Naive B cell (primary cell): ENCODE results near the gene AIG1. TPM values are rescaled to one million over a fixed set of nuclear protein-coding genes. Genes with fewer than 3 reads are reported as not detected.
A peak's percentile ranks its signal among the peaks of the same experiment; 100 is the strongest.
"Not testable (repeated sequence)": the region's sequence is repeated elsewhere in the genome, so short reads cannot be mapped to it uniquely, and the experiment has no call there.

ENCODE experiments used
- ATAC-seq, 2 donors: fragments of 150-1000 bp; cut with Tn5 transposase; 2 replicates each; pipeline ENCODE4 v1.10.0; 2021; ENCODE audit warnings: low read depth in 2 of 2, mild to moderate bottlenecking in 2 of 2, moderate library complexity in 2 of 2
- DNase-seq: peaks from one replicate; pipeline ENCODE4 v3.0.0; 2022
- H3K27ac Mint-ChIP-seq, 6 donors: one replicate each; pipeline ENCODE4 v1.8.0; 2020 to 2022; ENCODE audit warnings: mild to moderate bottlenecking in 6 of 6, mixed read lengths in 6 of 6, moderate library complexity in 5 of 6, inconsistent platforms in 2 of 6
- H3K27me3 Mint-ChIP-seq, 3 donors: one replicate each; pipeline ENCODE4 v1.8.0; 2021 to 2022; ENCODE audit warnings: mixed read lengths in 3 of 3, mild to moderate bottlenecking in 1 of 3
- H3K36me3 Mint-ChIP-seq, 2 donors: one replicate each; pipeline ENCODE4 v1.8.0; 2020 to 2022; ENCODE audit warnings: mixed read lengths in 2 of 2, inconsistent platforms in 1 of 2, mild to moderate bottlenecking in 1 of 2
- H3K4me1 Mint-ChIP-seq, 3 donors: one replicate each; pipeline ENCODE4 v1.8.0; 2020 to 2022; ENCODE audit warnings: mixed read lengths in 3 of 3, inconsistent platforms in 1 of 3, mild to moderate bottlenecking in 1 of 3, moderate library complexity in 1 of 3
- H3K4me3 Mint-ChIP-seq, 8 donors: one replicate each; pipeline ENCODE4 v1.8.0; 2020 to 2022; ENCODE audit warnings: mild to moderate bottlenecking in 8 of 8, mixed read lengths in 8 of 8, moderate library complexity in 8 of 8, inconsistent platforms in 2 of 8
- H3K9me3 Mint-ChIP-seq, 7 donors: one replicate each; pipeline ENCODE4 v1.8.0; 2020 to 2022; ENCODE audit warnings: mixed read lengths in 7 of 7, mild to moderate bottlenecking in 5 of 7, inconsistent platforms in 2 of 7, moderate library complexity in 1 of 7
- polyA plus RNA-seq, 6 donors: library from polyadenylated mRNA; unstranded; fragments of 300-500 nt; fragmentation: Illumina TruSeq; gene quantifications; one replicate each; pipeline ENCODE4 v1.2.3, GENCODE V29; 2021; ENCODE audit warnings: low read depth in 6 of 6

The AIG1 gene
- polyA plus RNA-seq, 6 donors from 2014 or later = 8.2 to 14.7 (median 12.3) TPM

DNA sequence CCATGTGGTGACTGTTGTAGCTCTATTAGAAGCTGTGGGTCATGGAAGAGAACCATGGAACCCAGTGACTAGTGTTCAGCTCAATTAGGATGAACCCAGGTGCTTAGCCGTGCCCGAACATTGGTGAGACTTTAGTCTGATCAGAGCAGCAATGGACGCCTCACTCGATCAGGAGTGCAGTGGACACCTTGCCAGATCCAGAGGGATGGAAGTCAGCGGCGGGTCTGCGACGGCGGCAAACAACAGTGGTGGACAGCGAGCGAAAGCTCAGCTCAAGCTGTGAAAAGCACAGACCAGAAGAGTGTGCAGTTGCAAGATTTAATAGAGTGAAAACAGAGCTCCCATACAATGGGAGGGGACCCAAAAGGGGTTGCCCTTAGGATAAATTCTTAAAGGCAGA is 26.6 kb downstream of the AIG1 start:
- H3K4me3 Mint-ChIP-seq, H3K27ac Mint-ChIP-seq, H3K36me3 Mint-ChIP-seq, DNase-seq, H3K27me3 Mint-ChIP-seq, H3K4me1 Mint-ChIP-seq, ATAC-seq, H3K9me3 Mint-ChIP-seq: not testable (repeated sequence)

DNA sequence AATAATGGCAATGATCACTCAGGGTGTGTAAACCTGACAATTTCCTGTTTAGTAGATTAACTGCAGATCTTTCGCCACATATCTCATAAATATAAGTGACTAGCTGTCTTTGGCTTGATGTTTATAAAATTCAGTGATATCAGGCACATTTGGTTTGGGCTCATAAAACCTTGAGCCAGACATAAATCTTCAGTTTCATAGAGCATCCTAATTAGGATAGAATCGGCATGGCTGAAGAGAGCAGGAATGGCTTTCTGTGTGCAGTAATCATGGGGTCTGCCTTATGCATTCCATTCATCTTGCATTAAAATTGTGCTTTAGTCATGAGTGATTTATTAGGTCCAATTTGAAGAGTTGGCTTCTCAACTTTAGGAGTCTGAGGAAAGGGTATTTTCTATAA is 27.2 kb downstream of the AIG1 start:
- Mint-ChIP-seq H3K27ac (no peak overlapping the region), H3K9me3 (peaks cover 0 to 4% (median 0%) of the 10 kb centered on the region in 7 donors), H3K4me1 (peaks cover 0 to 5% (median 0%) of the 10 kb centered on the region in 3 donors), H3K4me3 (no peak overlapping the region), H3K27me3 (no peaks in the 10 kb centered on the region), H3K36me3 (peaks cover 0 to 6% of the 10 kb centered on the region in 2 donors)
- no peak for ATAC-seq
- DNase-seq = no peak

DNA sequence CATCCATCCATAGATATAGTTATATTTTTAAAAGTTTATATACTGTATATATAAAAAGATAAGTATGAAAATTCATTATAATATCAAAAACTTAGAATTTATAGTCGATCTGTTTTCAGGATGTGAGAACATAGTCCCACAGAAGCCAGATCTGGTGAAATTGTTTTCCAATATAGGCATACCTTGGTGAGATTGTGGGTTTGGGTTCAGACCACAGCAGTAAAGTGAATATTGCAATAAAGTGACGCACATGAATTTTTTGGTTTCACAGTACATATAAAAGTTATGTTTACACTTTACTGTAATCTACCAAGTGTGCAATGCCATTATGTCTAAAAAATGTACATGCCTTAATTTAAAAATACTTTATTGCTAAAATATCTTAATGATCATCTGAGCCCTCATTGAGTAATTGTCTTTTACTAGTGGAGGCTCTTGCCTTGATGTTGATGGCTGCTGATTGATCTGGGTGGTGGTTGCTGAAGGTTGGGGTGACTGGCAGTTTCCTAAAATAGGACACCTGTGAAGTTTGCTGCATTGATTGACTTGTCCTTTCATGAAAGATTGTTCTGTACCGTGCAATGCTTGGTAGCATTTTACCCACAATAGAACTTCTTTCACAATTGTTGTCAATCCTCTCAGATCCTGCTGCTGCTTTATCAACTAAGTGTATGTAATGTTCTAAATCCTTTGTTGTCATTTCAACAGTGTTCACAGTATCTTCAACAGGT is 29.8 kb downstream of the AIG1 start:
- H3K27ac Mint-ChIP-seq = no peak overlapping the region

DNA sequence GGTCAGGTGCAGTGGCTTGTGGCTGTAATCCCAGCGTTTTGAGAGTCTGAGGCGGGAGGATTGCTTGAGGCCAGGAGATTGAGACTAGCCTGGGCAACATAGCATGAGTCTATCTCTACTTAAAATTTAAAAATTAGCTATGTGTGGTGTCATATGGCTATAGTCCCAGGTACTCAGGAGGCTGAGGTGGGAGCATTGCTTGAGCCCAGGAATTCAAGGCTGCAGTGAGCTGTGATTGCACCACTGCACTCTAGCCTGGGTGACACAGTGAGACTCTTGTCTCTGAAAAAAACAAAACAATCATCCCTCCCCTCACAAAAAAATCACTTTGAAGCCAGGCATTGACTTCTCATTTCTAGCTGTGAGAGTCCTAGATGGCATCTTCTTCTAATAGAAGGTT is 32.1 kb downstream of the AIG1 start:
- Mint-ChIP-seq H3K36me3 (no peaks in the 10 kb centered on the region), H3K4me3 (no peak overlapping the region), H3K27ac (peak overlapping the region in 1 of 6 donors; percentile 5), H3K9me3 (no peaks in the 10 kb centered on the region), H3K27me3 (no peaks in the 10 kb centered on the region), H3K4me1 (peaks cover 0 to 4% (median 0%) of the 10 kb centered on the region in 3 donors)
- DNase-seq (no peak), ATAC-seq (no peak)

More for the DNA sequence above, 29.8 kb downstream of the AIG1 start:
- no peak for DNase-seq
- H3K4me3 Mint-ChIP-seq = no peak overlapping the region
- no peaks in the 10 kb centered on the region for H3K27me3 Mint-ChIP-seq
- H3K36me3 Mint-ChIP-seq = peaks cover 0 to 6% of the 10 kb centered on the region in 2 donors
- no peak for ATAC-seq
- H3K4me1 Mint-ChIP-seq = peaks cover 0 to 5% (median 0%) of the 10 kb centered on the region in 3 donors
- peaks cover 0 to 4% (median 0%) of the 10 kb centered on the region in 7 donors for H3K9me3 Mint-ChIP-seq

DNA sequence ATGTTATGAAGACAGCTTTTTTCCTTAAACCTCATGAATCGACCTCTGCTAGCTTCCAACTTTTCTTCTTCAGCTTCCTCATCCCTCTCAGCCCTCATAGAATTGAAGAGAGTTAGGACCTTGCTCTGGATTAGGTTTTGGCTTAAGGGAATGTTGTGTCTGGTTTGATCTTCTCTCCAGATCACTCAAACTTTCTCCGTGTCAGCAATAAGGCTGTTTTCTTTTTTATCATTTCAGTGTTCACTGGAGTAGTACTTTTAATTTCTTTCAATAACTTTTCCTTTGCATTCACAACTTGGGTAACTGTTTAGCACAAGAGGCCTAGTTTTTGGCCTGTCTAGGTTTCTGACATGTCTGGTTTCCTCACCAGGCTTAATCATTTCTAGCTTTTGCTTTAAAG is 32.6 kb downstream of the AIG1 start:
- Mint-ChIP-seq H3K4me1 (peaks cover 0 to 4% (median 0%) of the 10 kb centered on the region in 3 donors), H3K27me3 (no peaks in the 10 kb centered on the region), H3K9me3 (no peaks in the 10 kb centered on the region), H3K36me3 (no peaks in the 10 kb centered on the region), H3K27ac (peak overlapping the region in 2 of 6 donors; percentile 56 to 73), H3K4me3 (no peak overlapping the region)
- ATAC-seq (no peak), DNase-seq (no peak)

DNA sequence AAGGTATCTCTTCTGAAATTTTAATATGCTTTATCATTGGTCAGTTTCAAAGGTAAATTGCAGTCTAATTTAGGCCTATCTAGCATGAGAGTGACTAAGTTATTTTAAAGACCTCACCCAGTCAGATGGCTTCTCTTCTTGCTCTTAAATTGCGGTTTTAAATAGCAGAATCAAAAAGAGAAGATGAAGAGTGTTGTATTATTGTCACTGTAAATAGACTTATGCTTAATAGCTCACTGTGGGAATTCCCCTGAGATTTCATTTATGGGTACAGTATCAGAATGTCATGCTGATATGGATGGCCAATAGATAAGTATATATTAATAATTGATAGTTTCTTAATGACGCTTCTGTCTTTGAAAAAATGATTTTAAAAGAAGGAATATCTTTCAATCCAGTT is 35.7 kb downstream of the AIG1 start:
- ATAC-seq = no peak
- no peak for DNase-seq
- no peak overlapping the region for H3K4me3 Mint-ChIP-seq
- no peaks in the 10 kb centered on the region for H3K36me3 Mint-ChIP-seq
- peaks cover 0 to 4% (median 0%) of the 10 kb centered on the region in 3 donors for H3K4me1 Mint-ChIP-seq
- H3K27me3 Mint-ChIP-seq = no peaks in the 10 kb centered on the region
- no peak overlapping the region for H3K27ac Mint-ChIP-seq
- no peaks in the 10 kb centered on the region for H3K9me3 Mint-ChIP-seq

DNA sequence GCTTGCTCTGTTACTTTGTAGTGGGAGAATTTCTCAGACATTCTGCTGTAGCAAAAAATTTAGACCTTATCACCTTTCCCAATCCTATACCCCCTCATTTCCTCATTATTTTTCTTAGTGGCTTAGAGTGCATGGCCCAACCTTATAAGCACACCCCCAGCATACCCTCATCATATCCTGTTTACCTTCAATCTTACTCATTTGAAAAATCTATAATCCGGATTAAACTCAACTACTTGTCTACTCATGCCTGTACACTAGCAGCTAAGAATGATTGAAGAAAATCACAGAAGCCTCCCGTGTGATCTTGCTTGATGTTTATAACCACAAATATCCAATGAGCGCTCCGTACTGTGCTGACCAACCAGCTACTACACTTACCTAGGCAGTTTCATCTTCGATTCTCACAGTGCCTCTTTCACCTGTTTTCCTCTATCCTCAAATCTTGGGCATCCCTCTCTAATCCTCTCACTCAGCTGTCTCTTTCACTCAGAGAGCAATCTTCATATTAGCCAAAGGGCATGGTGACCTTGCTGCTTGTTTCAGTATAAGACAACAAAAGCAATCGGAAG is 36.6 kb downstream of the AIG1 start:
- Mint-ChIP-seq H3K9me3 (no peaks in the 10 kb centered on the region), H3K4me1 (peaks cover 0 to 4% (median 0%) of the 10 kb centered on the region in 3 donors), H3K4me3 (no peak overlapping the region), H3K36me3 (no peaks in the 10 kb centered on the region), H3K27ac (no peak overlapping the region), H3K27me3 (no peaks in the 10 kb centered on the region)
- ATAC-seq (no peak), DNase-seq (no peak)

DNA sequence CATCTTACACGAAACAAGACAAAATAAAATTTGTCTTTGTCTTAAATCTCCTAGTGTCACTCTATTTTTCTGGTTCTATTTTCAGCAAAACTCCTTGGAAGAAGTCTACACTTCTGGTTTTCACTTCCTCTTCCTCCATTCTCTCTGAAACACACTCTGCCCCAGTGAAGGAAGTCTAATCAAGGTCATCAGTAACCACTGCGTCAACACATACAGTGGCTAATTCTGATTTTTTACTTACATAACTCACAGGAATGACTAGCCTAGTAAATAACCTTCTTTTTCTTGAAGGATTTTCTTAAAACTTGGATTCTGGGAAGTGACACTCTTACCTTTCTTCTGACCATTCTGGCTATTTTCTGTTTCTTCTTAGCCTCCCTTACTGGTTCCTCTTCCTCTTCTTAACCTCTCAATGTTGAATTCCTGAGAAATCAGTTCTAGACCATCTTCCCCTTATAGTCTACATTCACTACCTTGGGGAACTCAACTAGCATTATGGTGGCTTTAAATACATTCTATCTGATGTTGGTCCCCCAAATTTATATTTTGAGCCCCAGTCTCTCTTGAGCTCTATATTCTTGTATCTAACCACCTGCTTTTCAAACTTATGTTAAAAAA is 37.5 kb downstream of the AIG1 start:
- Mint-ChIP-seq H3K36me3 (no peaks in the 10 kb centered on the region), H3K27ac (no peak overlapping the region), H3K9me3 (peaks cover 0 to 2% (median 0%) of the 10 kb centered on the region in 7 donors), H3K27me3 (no peaks in the 10 kb centered on the region), H3K4me3 (no peak overlapping the region), H3K4me1 (peaks cover 0 to 4% (median 0%) of the 10 kb centered on the region in 3 donors)
- peak; percentile 40 for DNase-seq
- ATAC-seq = peak; percentile 97 to 98

DNA sequence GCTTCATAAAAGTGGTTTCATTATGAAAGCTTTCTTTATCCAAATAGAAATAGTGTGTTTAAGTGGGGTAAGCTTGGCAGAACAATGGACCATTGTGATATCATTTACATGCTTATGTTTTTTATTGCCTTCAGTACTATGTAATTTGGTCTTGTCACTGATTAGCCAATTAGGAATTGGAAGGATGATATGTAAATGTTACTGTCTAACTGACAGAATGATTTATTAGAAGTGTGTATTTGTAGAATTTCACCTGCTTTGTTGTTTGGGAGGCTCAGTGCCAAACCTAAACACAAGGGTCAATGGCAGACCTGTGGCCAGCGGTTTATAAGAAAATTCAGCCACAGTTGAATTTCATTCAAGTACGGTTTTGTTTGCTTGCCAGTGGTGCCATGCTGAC is 39.0 kb downstream of the AIG1 start:
- no peaks in the 10 kb centered on the region for H3K36me3 Mint-ChIP-seq
- no peak overlapping the region for H3K27ac Mint-ChIP-seq
- no peak overlapping the region for H3K4me3 Mint-ChIP-seq
- DNase-seq (no peak), ATAC-seq (no peak)
- peaks cover 0 to 2% (median 0%) of the 10 kb centered on the region in 7 donors for H3K9me3 Mint-ChIP-seq
- H3K27me3 Mint-ChIP-seq = no peaks in the 10 kb centered on the region
- peaks cover 0 to 4% (median 0%) of the 10 kb centered on the region in 3 donors for H3K4me1 Mint-ChIP-seq

DNA sequence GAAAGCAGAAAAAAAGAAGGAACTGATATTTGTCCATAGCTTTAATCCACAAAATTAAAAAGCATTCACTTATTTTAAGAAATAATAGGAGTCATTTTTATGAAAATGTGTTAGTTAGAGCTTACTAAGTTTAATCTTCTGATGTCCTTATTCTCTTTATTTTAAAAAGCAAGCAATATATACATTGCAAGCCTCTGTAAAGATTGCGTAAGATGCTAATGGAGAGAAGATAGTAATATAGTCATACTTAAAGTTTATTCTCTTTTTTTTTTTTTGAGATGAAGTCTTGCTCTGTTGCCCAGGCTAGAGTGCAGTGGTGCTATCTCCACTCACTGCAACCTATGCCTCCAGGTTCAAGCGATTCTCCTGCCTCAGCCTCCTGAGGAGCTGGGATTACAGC is 39.7 kb downstream of the AIG1 start:
- H3K4me1 Mint-ChIP-seq = peaks cover 0 to 4% (median 0%) of the 10 kb centered on the region in 3 donors
- H3K27me3 Mint-ChIP-seq = no peaks in the 10 kb centered on the region
- H3K9me3 Mint-ChIP-seq = peaks cover 0 to 2% (median 0%) of the 10 kb centered on the region in 7 donors
- H3K27ac Mint-ChIP-seq = peak overlapping the region in 1 of 6 donors; percentile 6
- no peaks in the 10 kb centered on the region for H3K36me3 Mint-ChIP-seq
- ATAC-seq = no peak
- DNase-seq = no peak
- H3K4me3 Mint-ChIP-seq = no peak overlapping the region

DNA sequence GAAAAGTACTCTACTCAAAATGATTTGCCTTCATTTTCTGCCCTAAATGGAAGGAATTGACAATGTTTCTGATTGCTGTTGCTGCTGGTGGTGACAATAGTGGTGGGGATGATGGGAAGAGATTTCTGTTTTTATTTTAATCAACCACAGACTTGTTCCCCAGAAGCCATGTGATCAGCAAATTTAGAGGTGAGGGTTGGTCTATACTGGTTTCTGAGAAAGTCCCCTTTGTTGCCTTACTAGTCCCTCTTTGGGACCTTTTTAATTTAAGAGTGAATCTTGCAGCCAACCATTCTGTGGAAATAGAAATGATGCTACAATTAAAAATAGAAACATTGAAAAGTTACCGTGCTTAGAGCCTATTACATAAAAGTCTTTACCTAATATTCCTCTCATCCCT is 43.2 kb downstream of the AIG1 start:
- no peak overlapping the region for H3K27ac Mint-ChIP-seq

DNA sequence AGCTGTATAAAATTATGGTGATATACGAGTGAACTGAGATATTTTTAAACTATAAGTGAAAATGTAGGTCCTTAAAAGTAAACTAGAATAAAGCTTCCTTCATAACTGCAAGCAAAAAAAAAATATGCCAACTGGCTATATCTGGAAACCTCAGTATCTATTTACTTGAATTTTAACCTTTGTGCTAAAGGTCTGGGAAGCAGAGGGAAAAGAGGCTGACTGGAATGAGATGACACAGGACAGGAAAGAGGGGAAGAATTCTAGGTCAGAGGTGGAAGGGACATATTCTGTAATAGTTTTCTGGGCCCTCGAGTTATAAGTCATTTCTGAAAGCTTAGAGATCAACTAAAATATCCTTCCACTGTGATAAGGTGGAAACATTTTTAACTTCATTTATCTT is 46.8 kb downstream of the AIG1 start:
- DNase-seq (no peak), ATAC-seq (no peak)
- no peaks in the 10 kb centered on the region for H3K36me3 Mint-ChIP-seq
- H3K4me1 Mint-ChIP-seq = peaks cover 5 to 12% (median 12%) of the 10 kb centered on the region in 3 donors
- H3K4me3 Mint-ChIP-seq = no peak overlapping the region
- H3K9me3 Mint-ChIP-seq = peaks cover 0 to 4% (median 0%) of the 10 kb centered on the region in 7 donors
- no peak overlapping the region for H3K27ac Mint-ChIP-seq
- no peaks in the 10 kb centered on the region for H3K27me3 Mint-ChIP-seq

More for the DNA sequence above, 43.2 kb downstream of the AIG1 start:
- no peaks in the 10 kb centered on the region for H3K27me3 Mint-ChIP-seq
- peaks cover 0 to 2% (median 0%) of the 10 kb centered on the region in 7 donors for H3K9me3 Mint-ChIP-seq
- no peaks in the 10 kb centered on the region for H3K4me1 Mint-ChIP-seq
- H3K4me3 Mint-ChIP-seq = no peak overlapping the region
- no peaks in the 10 kb centered on the region for H3K36me3 Mint-ChIP-seq
- DNase-seq = no peak
- no peak for ATAC-seq

DNA sequence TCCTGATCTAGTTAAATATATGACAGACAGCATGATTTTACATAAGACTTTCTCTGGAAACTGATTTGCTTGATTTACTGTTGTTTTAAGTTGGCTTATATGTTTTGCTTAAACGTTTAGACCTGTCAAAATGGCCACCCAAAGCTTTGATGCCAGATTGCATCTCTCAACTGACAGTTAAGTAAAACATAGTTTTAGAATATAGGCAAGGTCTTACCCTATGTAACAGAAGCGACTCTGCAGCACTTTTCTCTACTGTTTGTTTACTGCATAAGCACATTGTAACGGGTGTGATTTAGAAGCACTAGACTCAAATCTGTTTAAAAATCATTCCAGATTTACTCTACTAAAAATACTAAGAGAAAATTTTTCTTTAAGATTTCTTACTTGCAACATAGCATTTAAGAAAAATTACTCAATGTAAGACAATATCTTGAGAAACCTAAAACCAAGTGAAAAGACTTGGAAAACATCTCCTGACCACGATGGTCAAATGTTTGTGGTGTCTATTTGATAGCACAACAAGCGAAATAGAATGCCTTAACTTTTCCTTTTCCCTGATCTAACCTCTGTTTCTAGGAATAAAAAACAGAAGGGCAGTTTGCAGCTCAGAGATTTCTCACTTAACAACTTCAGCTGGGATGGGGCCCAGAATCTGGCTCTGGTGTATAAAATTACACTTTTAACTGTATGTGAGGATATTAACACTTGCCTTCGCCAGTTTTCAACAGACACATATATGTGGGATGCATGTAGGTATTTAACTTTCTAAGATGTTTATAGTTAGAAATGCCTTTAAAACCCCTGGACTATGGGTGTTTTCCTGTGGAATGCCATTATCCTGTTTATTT is 47.4 kb downstream of the AIG1 start:
- Mint-ChIP-seq H3K4me1 (peaks cover 5 to 12% (median 12%) of the 10 kb centered on the region in 3 donors), H3K27ac (no peak overlapping the region), H3K27me3 (no peaks in the 10 kb centered on the region), H3K36me3 (no peaks in the 10 kb centered on the region), H3K4me3 (no peak overlapping the region), H3K9me3 (peaks cover 0 to 4% (median 0%) of the 10 kb centered on the region in 7 donors)
- ATAC-seq (no peak), DNase-seq (no peak)
